Measurements from ENCODE around the gene KANSL1. TPM values are rescaled to one million over a fixed set of nuclear protein-coding genes. Genes with fewer than 3 reads are reported as not detected.

The KANSL1 gene
- total and polyA plus RNA-seq, 2 donors (not counting 1 experiment from before 2014, with no cell fraction given): 8.4 to 78.6 TPM

DNA sequence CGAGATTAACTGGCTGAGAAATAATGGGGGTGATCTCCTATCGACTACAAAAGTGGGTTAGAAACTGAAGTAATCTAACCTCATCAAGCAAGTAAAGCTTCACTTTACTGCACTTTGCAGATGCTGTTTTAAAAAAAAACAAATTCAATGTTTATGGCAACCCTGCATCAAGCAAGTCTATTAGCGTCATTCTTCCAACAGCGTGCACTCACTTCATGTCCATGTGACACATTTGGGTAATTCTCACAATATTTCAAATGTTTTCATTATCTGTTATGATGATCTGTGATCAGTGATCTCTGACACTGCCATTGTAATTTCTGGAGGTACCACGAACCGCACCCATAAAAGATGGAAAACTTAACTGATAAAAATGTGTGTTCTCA lies 70.8 kb downstream of the KANSL1 start:
- Histone ChIP-seq H4K20me1 (ENCODE audit: control insufficient read depth, extremely low read depth, insufficient read depth, low read length) (peaks cover 3% of the 10 kb centered on the region), H2AFZ (ENCODE audit: low read length) (no peak overlapping the region), H3K4me2 (ENCODE audit: extremely low read depth, insufficient read depth, low read length) (no peak overlapping the region), H3K9me3 (ENCODE audit: control insufficient read depth, insufficient read depth, low read depth, low read length) (no peaks in the 10 kb centered on the region), H3K36me3 (ENCODE audit: control insufficient read depth, insufficient read depth, low read length) (no peaks in the 10 kb centered on the region), H3K4me1 (ENCODE audit: control insufficient read depth, extremely low read depth, insufficient read depth, low read length) (no peaks in the 10 kb centered on the region), H3K27ac (ENCODE audit: insufficient read depth, low read length) (no peak overlapping the region), H3K79me2 (ENCODE audit: control insufficient read depth, insufficient read depth, low read length) (peaks cover 92% of the 10 kb centered on the region), H3K4me3 (replicated peaks in 1 of 4; ENCODE audit: control extremely low read depth in 1 of 4, insufficient read depth in 1 of 4, low read depth in 3 of 4, low read length in 4 of 4) (no peak overlapping the region), H3K27me3 (ENCODE audit: control insufficient read depth, insufficient read depth, low read length) (no peaks in the 10 kb centered on the region), H3K9ac (ENCODE audit: insufficient read depth, low read length) (no peak overlapping the region)
- no peak for DNase-seq (ENCODE audit: low read depth in 2 of 2)
- TF ChIP-seq CTCF (conservative IDR thresholded peaks at IDR 0.05 in 1 of 2, IDR thresholded peaks at IDR 0.05 in 1 of 2; ENCODE audit: low read depth in 1 of 2, low read length in 2 of 2): no peak
- no peak for TF ChIP-seq EZH2 (IDR thresholded peaks at IDR 0.05; ENCODE audit: low read length, missing control alignments)

GRCh38 chr17:46121841-46122485 lies 71.3 kb downstream of the KANSL1 start:
- no peak overlapping the region for H3K9ac ChIP-seq (ENCODE audit: insufficient read depth, low read length)
- no peaks in the 10 kb centered on the region for H3K27me3 ChIP-seq (ENCODE audit: control insufficient read depth, insufficient read depth, low read length)
- no peak for DNase-seq (ENCODE audit: low read depth in 2 of 2)
- H3K4me2 ChIP-seq (ENCODE audit: extremely low read depth, insufficient read depth, low read length): no peak overlapping the region
- no peaks in the 10 kb centered on the region for H3K36me3 ChIP-seq (ENCODE audit: control insufficient read depth, insufficient read depth, low read length)
- peaks cover 92% of the 10 kb centered on the region for H3K79me2 ChIP-seq (ENCODE audit: control insufficient read depth, insufficient read depth, low read length)
- H3K9me3 ChIP-seq (ENCODE audit: control insufficient read depth, insufficient read depth, low read depth, low read length): no peaks in the 10 kb centered on the region
- H4K20me1 ChIP-seq (ENCODE audit: control insufficient read depth, extremely low read depth, insufficient read depth, low read length): peaks cover 6% of the 10 kb centered on the region
- H3K4me3 ChIP-seq (replicated peaks in 1 of 4; ENCODE audit: control extremely low read depth in 1 of 4, insufficient read depth in 1 of 4, low read depth in 3 of 4, low read length in 4 of 4): no peak overlapping the region
- TF ChIP-seq EZH2 (IDR thresholded peaks at IDR 0.05; ENCODE audit: low read length, missing control alignments) (no peak), CTCF (conservative IDR thresholded peaks at IDR 0.05 in 1 of 2, IDR thresholded peaks at IDR 0.05 in 1 of 2; ENCODE audit: low read depth in 1 of 2, low read length in 2 of 2) (no peak)
- H3K4me1 ChIP-seq (ENCODE audit: control insufficient read depth, extremely low read depth, insufficient read depth, low read length): no peaks in the 10 kb centered on the region
- H3K27ac ChIP-seq (ENCODE audit: insufficient read depth, low read length): no peak overlapping the region
- no peak overlapping the region for H2AFZ ChIP-seq (ENCODE audit: low read length)

- Histone ChIP-seq H3K9ac (ENCODE audit: insufficient read depth, low read length) (no peak overlapping the region), H3K36me3 (ENCODE audit: control insufficient read depth, insufficient read depth, low read length) (no peaks in the 10 kb centered on the region), H3K4me2 (ENCODE audit: extremely low read depth, insufficient read depth, low read length) (no peak overlapping the region), H4K20me1 (ENCODE audit: control insufficient read depth, extremely low read depth, insufficient read depth, low read length) (peaks cover 6% of the 10 kb centered on the region), H3K79me2 (ENCODE audit: control insufficient read depth, insufficient read depth, low read length) (peaks cover 92% of the 10 kb centered on the region), H3K4me3 (replicated peaks in 1 of 4; ENCODE audit: control extremely low read depth in 1 of 4, insufficient read depth in 1 of 4, low read depth in 3 of 4, low read length in 4 of 4) (no peak overlapping the region), H3K27ac (ENCODE audit: insufficient read depth, low read length) (no peak overlapping the region), H3K27me3 (ENCODE audit: control insufficient read depth, insufficient read depth, low read length) (no peaks in the 10 kb centered on the region), H3K9me3 (ENCODE audit: control insufficient read depth, insufficient read depth, low read depth, low read length) (no peaks in the 10 kb centered on the region), H3K4me1 (ENCODE audit: control insufficient read depth, extremely low read depth, insufficient read depth, low read length) (peaks cover under 1% of the 10 kb centered on the region), H2AFZ (ENCODE audit: low read length) (no peak overlapping the region)
- TF ChIP-seq CTCF (conservative IDR thresholded peaks at IDR 0.05 in 1 of 2, IDR thresholded peaks at IDR 0.05 in 1 of 2; ENCODE audit: low read depth in 1 of 2, low read length in 2 of 2): no peak
- no peak for TF ChIP-seq EZH2 (IDR thresholded peaks at IDR 0.05; ENCODE audit: low read length, missing control alignments)
- no peak for DNase-seq (ENCODE audit: low read depth in 2 of 2)
These were observed 72.0 kb downstream of the KANSL1 start for GRCh38 chr17:46121165-46121764.

Data from fibroblast of lung (primary cell).